K562 (cell line): ENCODE data around the gene SKAP1. TPM values are rescaled to one million over a fixed set of nuclear protein-coding genes. Genes with fewer than 3 reads are reported as not detected.

Experiments used
- CBFA2T2 ChIP-seq: fragments of 450-650 bp; conservative IDR thresholded peaks from 2 replicates; pipeline ENCODE4 v1.6.1; 2017; ENCODE audit warnings: mild to moderate bottlenecking
- E2F4 ChIP-seq: sonication (generic); formaldehyde crosslinking; IDR thresholded peaks from 2 replicates; pipeline ENCODE4 v1.8.0; 2022; ENCODE audit warnings: mild to moderate bottlenecking, low read depth, missing genetic modification reagents
- FIP1L1 ChIP-seq: fragments of 200-400 bp; formaldehyde crosslinking; IDR thresholded peaks from 2 replicates; pipeline ENCODE4 v1.6.1; 2018; ENCODE audit warnings: mild to moderate bottlenecking, low read depth, low read length; ENCODE audit not compliant: poor library complexity, severe bottlenecking
- FOXK2 ChIP-seq, 2 experiments: fragments of 450-650 bp; IDR thresholded peaks in 1 of 2; conservative IDR thresholded peaks in 1 of 2; 2 replicates each; pipeline ENCODE4 v1.6.1; 2016; ENCODE audit warnings: low read depth in 2 of 2, mild to moderate bottlenecking in 1 of 2
- HES1 ChIP-seq: fragments of 450-650 bp; IDR thresholded peaks from 2 replicates; pipeline ENCODE4 v1.6.1; 2016; ENCODE audit warnings: low read depth, mild to moderate bottlenecking, moderate library complexity
- KDM2B ChIP-seq: fragments of 250-450 bp; sonication (Bioruptor Pico); IDR thresholded peaks from 2 replicates; pipeline ENCODE4 v1.8.0; 2021; ENCODE audit warnings: mild to moderate bottlenecking, moderate library complexity
- MTA2 ChIP-seq: fragments of 450-650 bp; IDR thresholded peaks from 2 replicates; pipeline ENCODE4 v1.6.1; 2016; ENCODE audit warnings: low read depth
- MTA3 ChIP-seq: fragments of 450-650 bp; formaldehyde crosslinking; IDR thresholded peaks from 2 replicates; pipeline ENCODE4 v1.6.1; 2017; ENCODE audit warnings: mild to moderate bottlenecking, borderline replicate concordance
- NR0B1 ChIP-seq: fragments of 450-650 bp; IDR thresholded peaks from one replicate; pipeline ENCODE4 v1.6.1; 2018; ENCODE audit warnings: mild to moderate bottlenecking, moderate library complexity; ENCODE audit not compliant: partially characterized antibody
- RBBP5 ChIP-seq: fragments of 200-600 bp; sonication (generic); IDR thresholded peaks from 2 replicates; pipeline ENCODE4 v1.6.1; 2012; ENCODE audit warnings: borderline replicate concordance, mild to moderate bottlenecking, low read length, control low read depth, inconsistent platforms; ENCODE audit not compliant: insufficient read depth, poor library complexity, severe bottlenecking
- TCF7L2 ChIP-seq: fragments of 150-350 bp; IDR thresholded peaks from 2 replicates; pipeline ENCODE4 v1.6.1; 2016; ENCODE audit warnings: low read depth, mild to moderate bottlenecking, low read length, moderate library complexity
- XRCC3 ChIP-seq: fragments of 450-650 bp; IDR thresholded peaks from 2 replicates; pipeline ENCODE4 v1.6.1; 2017; ENCODE audit warnings: mild to moderate bottlenecking, moderate library complexity
- ZBTB5 ChIP-seq: fragments of 450-650 bp; IDR thresholded peaks from 2 replicates; pipeline ENCODE4 v1.6.1; 2017; ENCODE audit warnings: antibody characterized with exemption
- ZNF23 ChIP-seq: fragments of 250-450 bp; sonication (Bioruptor Pico); IDR thresholded peaks from 2 replicates; pipeline ENCODE4 v1.4.0; 2020; ENCODE audit warnings: mild to moderate bottlenecking
- ZNF41 ChIP-seq: fragments of 250-450 bp; sonication (Bioruptor Pico); conservative IDR thresholded peaks from 2 replicates; pipeline ENCODE4 v1.4.0; 2020; ENCODE audit warnings: mild to moderate bottlenecking
- ZNF511 ChIP-seq: sonication (generic); formaldehyde crosslinking; IDR thresholded peaks from 2 replicates; pipeline ENCODE4 v1.8.0; 2022; ENCODE audit warnings: mild to moderate bottlenecking, missing genetic modification reagents
- ZNF695 ChIP-seq: fragments of 450-650 bp; formaldehyde crosslinking; IDR thresholded peaks from 2 replicates; pipeline ENCODE4 v1.4.0; 2020; ENCODE audit warnings: mild to moderate bottlenecking, moderate library complexity
- polyA plus RNA-seq, 8 experiments: library from polyadenylated mRNA; depleted of rRNA in 4 of 8; stranded (reverse) in 5 of 8; unstranded in 3 of 8; fragments of >200 nt; fragmentation: Nextera tagmentation in 2 of 8; fragmentation: Illumina TruSeq in 1 of 8; extraction: Ambion mirVana in 2 of 8; extraction: Trizol in 1 of 8; gene quantifications; 2 replicates each; pipeline versions ENCODE4 v1.2.1 to v1.2.3, GENCODE V29; 2011 to 2014; ENCODE audit warnings: inconsistent platforms in 1 of 8, missing spikeins in 1 of 8
- total RNA-seq, 7 experiments: library from RNA; depleted of rRNA in 6 of 7; stranded (reverse); fragments of >200 nt in 6 of 7; fragmentation: Illumina TruSeq in 2 of 7; extraction: Trizol in 2 of 7; gene quantifications; 2 replicates each; pipeline versions ENCODE4 v1.2.1 to v1.2.3, GENCODE V29; 2011 to 2021; ENCODE audit warnings: low replicate concordance in 1 of 7

SKAP1 gene
- total and polyA plus RNA-seq, 9 of the 15 experiments (the other 6 are each of a cell fraction or from before 2014, with no cell fraction given): 0.06 to 0.80 (median 0.10) TPM; not detected in 4

- TF ChIP-seq E2F4 (CRISPR knock-in tag) (no peak), TCF7L2 (no peak), XRCC3 (no peak), FIP1L1 (no peak), ZBTB5 (no peak), KDM2B (CRISPR knock-in tag) (no peak), ZNF695 (CRISPR knock-in tag) (no peak), ZNF511 (CRISPR knock-in tag) (no peak), CBFA2T2 (peak; percentile 20; the same call in 1 of the 2 replicates), RBBP5 (no peak), MTA2 (no peak), MTA3 (no peak), FOXK2 (conservative IDR thresholded peaks at IDR 0.05 in 1 of 2, IDR thresholded peaks at IDR 0.05 in 1 of 2; ENCODE audit: low read depth in 2 of 2) (no peak), HES1 (0 out of 2 replicates have a peak, but pooled peaks have one; percentile 16), ZNF23 (CRISPR knock-in tag) (no peak), ZNF41 (CRISPR knock-in tag) (no peak), NR0B1 (no peak)
Observed at GRCh38 chr17:48194097-48194550, 235.9 kb downstream of the SKAP1 start (continued).
